ENCODE measurements around the gene ERO1B. TPM values are rescaled to one million over a fixed set of nuclear protein-coding genes. Genes with fewer than 3 reads are reported as not detected.

The ERO1B gene
- total and polyA plus RNA-seq, 2 of the 13 experiments (the other 11 are each of a cell fraction or from before 2014, with no cell fraction given), result 1.6 to 2.1 TPM

DNA sequence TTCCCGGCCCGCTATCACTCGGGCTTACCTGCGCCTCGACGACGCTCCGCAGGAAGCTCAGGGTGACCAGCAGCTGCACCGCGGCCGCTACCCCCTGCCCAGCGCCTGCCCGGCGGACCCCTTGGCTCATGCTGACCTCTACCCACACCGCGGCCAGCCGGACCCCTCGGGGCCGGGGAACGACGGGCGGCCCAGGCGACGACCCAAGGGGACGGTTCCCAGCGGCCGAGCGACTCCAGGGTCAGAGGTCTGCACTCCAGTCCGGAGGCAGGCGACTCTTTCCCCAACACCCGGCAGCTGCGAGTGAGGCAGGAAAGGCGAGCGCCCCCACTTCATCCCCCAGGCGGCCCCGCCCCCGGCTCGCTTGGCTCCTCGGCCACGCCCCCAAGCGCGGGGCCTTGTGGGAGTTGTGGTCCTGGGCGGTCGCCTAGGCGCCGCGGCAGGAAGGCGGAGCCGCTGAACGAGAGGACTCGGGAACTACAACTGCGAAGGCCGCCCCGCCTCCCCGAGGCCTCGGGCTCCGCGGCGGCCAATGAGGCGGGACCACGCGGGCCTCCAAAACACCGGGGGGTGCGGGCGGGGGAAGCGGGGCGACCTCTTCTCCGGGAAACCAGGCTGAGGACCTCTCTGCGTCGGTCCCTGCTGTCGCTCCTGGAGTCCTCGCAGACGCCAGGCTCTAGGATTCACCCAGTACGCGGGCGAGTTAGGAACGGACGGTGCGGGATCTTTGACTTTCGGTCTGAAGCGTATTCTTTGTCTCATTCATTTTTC, at the start of gene ERO1B (continued):
- TF ChIP-seq NFIC (IDR thresholded peaks at IDR 0.05; ENCODE audit: low read length) (no peak), IRF2 (CRISPR knock-in tag; IDR thresholded peaks at IDR 0.05) (peak; percentile 66; the same call in 1 of the 2 replicates), ZFY (CRISPR knock-in tag; IDR thresholded peaks at IDR 0.05) (peak; percentile 65), RFXAP (CRISPR knock-in tag; IDR thresholded peaks at IDR 0.05; ENCODE audit: borderline replicate concordance) (0 out of 2 replicates have a peak, but pooled peaks have one; percentile 56), HIVEP1 (CRISPR knock-in tag; IDR thresholded peaks at IDR 0.05) (0 out of 2 replicates have a peak, but pooled peaks have one; percentile 18), PRDM15 (CRISPR knock-in tag; IDR thresholded peaks at IDR 0.05) (peak; percentile 88), PITX1 (CRISPR knock-in tag; IDR thresholded peaks at IDR 0.05) (no peak; the same call in 1 of the 2 replicates), ZC3H13 (CRISPR knock-in tag; IDR thresholded peaks at IDR 0.05) (peak; percentile 32; the same call in 1 of the 2 replicates), PPARG (CRISPR knock-in tag; conservative IDR thresholded peaks at IDR 0.05) (0 out of 2 replicates have a peak, but pooled peaks have one; percentile 45), REPIN1 (CRISPR knock-in tag; IDR thresholded peaks at IDR 0.05; ENCODE audit: borderline replicate concordance, low read depth) (0 out of 2 replicates have a peak, but pooled peaks have one; percentile 35), SNAI1 (CRISPR knock-in tag; IDR thresholded peaks at IDR 0.05; ENCODE audit: borderline replicate concordance) (no peak), NR2C2 (CRISPR knock-in tag; IDR thresholded peaks at IDR 0.05; ENCODE audit: borderline replicate concordance) (peak; percentile 42; the same call in 1 of the 2 replicates), ZMAT3 (CRISPR knock-in tag; conservative IDR thresholded peaks at IDR 0.05) (peak; percentile 83; the same call in 1 of the 2 replicates), TEAD3 (CRISPR knock-in tag; optimal IDR thresholded peaks at IDR 0.05; ENCODE audit: borderline replicate concordance) (peak; percentile 18), PHF21A (CRISPR knock-in tag; IDR thresholded peaks at IDR 0.05) (peak; percentile 40; the same call in 1 of the 2 replicates), KDM5B (CRISPR knock-in tag; IDR thresholded peaks at IDR 0.05; ENCODE audit: borderline replicate concordance) (peak; percentile 31; the same call in 1 of the 2 replicates), NR2F1 (CRISPR knock-in tag; IDR thresholded peaks at IDR 0.05) (peak in 1 of 2 experiments; percentile 57; a peak in 2 of 4 replicates), SRSF4 (IDR thresholded peaks at IDR 0.05; ENCODE audit: low read depth, low read length, poor library complexity, severe bottlenecking) (no peak), SUZ12 (IDR thresholded peaks at IDR 0.05; ENCODE audit: low read depth, low read length) (peak; percentile 61), NFE2 (CRISPR knock-in tag; IDR thresholded peaks at IDR 0.05) (no peak), CENPX (CRISPR knock-in tag; IDR thresholded peaks at IDR 0.05) (no peak), MXI1 (IDR thresholded peaks at IDR 0.05; ENCODE audit: borderline replicate concordance, low read depth, low read length) (peak; percentile 63; the same call in 1 of the 3 replicates)
- TF ChIP-seq, protein P1, sequence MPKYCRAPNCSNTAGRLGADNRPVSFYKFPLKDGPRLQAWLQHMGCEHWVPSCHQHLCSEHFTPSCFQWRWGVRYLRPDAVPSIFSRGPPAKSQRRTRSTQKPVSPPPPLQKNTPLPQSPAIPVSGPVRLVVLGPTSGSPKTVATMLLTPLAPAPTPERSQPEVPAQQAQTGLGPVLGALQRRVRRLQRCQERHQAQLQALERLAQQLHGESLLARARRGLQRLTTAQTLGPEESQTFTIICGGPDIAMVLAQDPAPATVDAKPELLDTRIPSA (CRISPR knock-in tag; IDR thresholded peaks at IDR 0.05; ENCODE audit: borderline replicate concordance), result peak; percentile 84; the same call in 1 of the 2 replicates
